Body of pancreas (tissue), 4 donors: ENCODE results near the gene LDB2. TPM values are rescaled to one million over a fixed set of nuclear protein-coding genes. Genes with fewer than 3 reads are reported as not detected.

ENCODE experiments used
- ATAC-seq: fragments of 150-250 bp; one replicate; pipeline ENCODE4 v1.9.1; 2016
- DNase-seq, 4 donors: peaks; one replicate each; pipeline ENCODE4 v3.0.0-alpha.2; 2019
- H3K27ac ChIP-seq, 4 donors: fragments of 200-600 bp; sonication (generic); 1 replicate in 3 of 4; 2 replicates in 1 of 4; pipeline versions ENCODE4 v1.5.1 to v1.6.1; 2016 to 2019; ENCODE audit warnings: mild to moderate bottlenecking in 1 of 4, mixed read lengths in 1 of 4, moderate library complexity in 1 of 4
- H3K27me3 ChIP-seq, 2 donors: fragments of 200-600 bp; sonication (generic); one replicate each; pipeline ENCODE4 v1.6.0; 2016; ENCODE audit warnings: mild to moderate bottlenecking in 1 of 2
- H3K36me3 ChIP-seq, 2 donors: fragments of 200-600 bp; sonication (generic); replicated peaks in 1 of 2; 2 replicates each; pipeline ENCODE4 v1.5.1; 2016; ENCODE audit warnings: low read depth in 2 of 2; ENCODE audit not compliant: insufficient read depth in 1 of 2
- H3K4me1 ChIP-seq: fragments of 200-600 bp; sonication (generic); one replicate; pipeline ENCODE4 v1.6.0; 2016
- H3K4me3 ChIP-seq, 2 donors: fragments of 200-600 bp; sonication (generic); 1 replicate in 1 of 2; 2 replicates in 1 of 2; pipeline ENCODE4 v1.5.1; 2016 to 2019
- H3K9me3 ChIP-seq, 3 donors: fragments of 200-600 bp; sonication (generic); 1 replicate in 2 of 3; 2 replicates in 1 of 3; pipeline ENCODE4 v1.5.1; 2016
- POLR2A ChIP-seq, 3 donors: fragments of 450-650 bp; IDR thresholded peaks; one replicate each; pipeline ENCODE4 v1.6.1; 2016; ENCODE audit warnings: antibody characterized with exemption in 3 of 3, mild to moderate bottlenecking in 2 of 3
- WGBS, 2 donors: methylation state at CpG; one replicate each; pipeline ENCODE4 v1.1.5; 2017; 5-methylcytosine and 5-hydroxymethylcytosine counted together
- intact Hi-C: fragments of 100-400 bp; cut with DNase I; formaldehyde crosslinking; loops from one replicate; pipeline ENCODE4 v1.15.1; 2023
- total RNA-seq, 2 donors: library from RNA; depleted of rRNA; stranded (reverse); fragments of >200 nt; gene quantifications; one replicate each; pipeline ENCODE4 v1.1.0, GENCODE V29; 2016
- TF ChIP-seq, protein P1 (sequence below), 7 experiments: fragments of 450-650 bp in 4 of 7; fragments of 200-600 bp in 3 of 7; sonication (generic) in 3 of 7; IDR thresholded peaks; one replicate each; pipeline ENCODE4 v1.5.1; 2016 to 2019; ENCODE audit warnings: antibody characterized with exemption in 7 of 7

The LDB2 gene
- total RNA-seq, 2 donors from 2014 or later, result 14.8 to 16.5 TPM

DNA sequence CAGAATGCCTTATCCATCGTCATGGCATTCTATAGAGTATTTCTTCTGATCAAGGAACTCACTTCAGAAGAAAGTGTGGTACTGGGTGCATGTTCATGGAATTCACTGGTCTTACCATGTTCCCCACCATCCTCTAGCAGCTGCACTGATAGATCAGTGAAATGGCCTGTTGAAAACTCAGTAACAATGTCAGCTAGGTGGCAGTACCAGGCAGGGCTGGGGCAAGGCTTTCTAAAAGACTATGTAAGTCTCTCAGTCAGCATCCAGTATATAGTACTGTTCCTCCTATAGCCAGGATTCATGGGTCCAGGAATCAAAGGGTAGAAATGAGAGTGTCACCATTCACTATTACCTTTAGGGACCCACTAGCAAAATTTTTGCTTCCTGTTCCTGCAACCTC lies 15.8 kb upstream of the LDB2 start:
- DNase-seq (no peak), ATAC-seq (no peak)
- H3K27me3 ChIP-seq, result no peaks in the 10 kb centered on the region
- WGBS, 2 donors, result 73 to 83% methylated on average over 1 of the region's 1 CpG
- TF ChIP-seq POLR2A (IDR thresholded peaks at IDR 0.05), result no peak
- TF ChIP-seq, protein P1, sequence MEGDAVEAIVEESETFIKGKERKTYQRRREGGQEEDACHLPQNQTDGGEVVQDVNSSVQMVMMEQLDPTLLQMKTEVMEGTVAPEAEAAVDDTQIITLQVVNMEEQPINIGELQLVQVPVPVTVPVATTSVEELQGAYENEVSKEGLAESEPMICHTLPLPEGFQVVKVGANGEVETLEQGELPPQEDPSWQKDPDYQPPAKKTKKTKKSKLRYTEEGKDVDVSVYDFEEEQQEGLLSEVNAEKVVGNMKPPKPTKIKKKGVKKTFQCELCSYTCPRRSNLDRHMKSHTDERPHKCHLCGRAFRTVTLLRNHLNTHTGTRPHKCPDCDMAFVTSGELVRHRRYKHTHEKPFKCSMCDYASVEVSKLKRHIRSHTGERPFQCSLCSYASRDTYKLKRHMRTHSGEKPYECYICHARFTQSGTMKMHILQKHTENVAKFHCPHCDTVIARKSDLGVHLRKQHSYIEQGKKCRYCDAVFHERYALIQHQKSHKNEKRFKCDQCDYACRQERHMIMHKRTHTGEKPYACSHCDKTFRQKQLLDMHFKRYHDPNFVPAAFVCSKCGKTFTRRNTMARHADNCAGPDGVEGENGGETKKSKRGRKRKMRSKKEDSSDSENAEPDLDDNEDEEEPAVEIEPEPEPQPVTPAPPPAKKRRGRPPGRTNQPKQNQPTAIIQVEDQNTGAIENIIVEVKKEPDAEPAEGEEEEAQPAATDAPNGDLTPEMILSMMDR (IDR thresholded peaks at IDR 0.05), result no peak
- H3K4me1 ChIP-seq, result no peaks in the 10 kb centered on the region
- H3K36me3 ChIP-seq, result no peaks in the 10 kb centered on the region
- no peak overlapping the region for H3K4me3 ChIP-seq
- no peaks in the 10 kb centered on the region for H3K9me3 ChIP-seq
- intact Hi-C loops, result no loop called here
- no peak overlapping the region for H3K27ac ChIP-seq

DNA sequence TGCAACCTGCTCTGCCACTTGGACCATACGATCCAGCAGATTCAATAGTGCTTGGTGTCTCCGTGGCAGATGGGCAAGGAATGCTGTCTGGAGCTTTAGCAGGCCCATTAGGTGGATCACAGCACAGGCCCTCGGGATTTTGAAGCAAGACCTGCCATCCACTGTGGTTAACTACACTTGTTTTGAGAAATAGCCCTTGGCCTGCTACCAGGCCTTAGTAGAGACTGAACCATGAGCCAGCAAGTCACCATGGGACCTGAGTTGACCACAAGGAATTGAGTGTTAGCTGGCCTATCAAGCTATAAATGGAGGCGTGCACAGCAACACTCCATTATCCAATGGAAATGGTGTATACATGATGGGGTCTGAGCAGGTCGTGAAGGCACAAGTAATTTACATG lies 14.5 kb upstream of the LDB2 start:
- ATAC-seq (no peak), DNase-seq (no peak)
- intact Hi-C loops, result no loop called here
- WGBS, 2 donors, result 64 to 86% methylated on average over 4 to 5 of the region's 5 CpGs
- TF ChIP-seq POLR2A (IDR thresholded peaks at IDR 0.05), result no peak
- TF ChIP-seq, protein P1 (IDR thresholded peaks at IDR 0.05), result no peak
- no peak overlapping the region for H3K4me3 ChIP-seq
- H3K4me1 ChIP-seq, result no peaks in the 10 kb centered on the region
- no peaks in the 10 kb centered on the region for H3K9me3 ChIP-seq
- H3K36me3 ChIP-seq, result no peaks in the 10 kb centered on the region
- no peaks in the 10 kb centered on the region for H3K27me3 ChIP-seq
- H3K27ac ChIP-seq, result no peak overlapping the region

DNA sequence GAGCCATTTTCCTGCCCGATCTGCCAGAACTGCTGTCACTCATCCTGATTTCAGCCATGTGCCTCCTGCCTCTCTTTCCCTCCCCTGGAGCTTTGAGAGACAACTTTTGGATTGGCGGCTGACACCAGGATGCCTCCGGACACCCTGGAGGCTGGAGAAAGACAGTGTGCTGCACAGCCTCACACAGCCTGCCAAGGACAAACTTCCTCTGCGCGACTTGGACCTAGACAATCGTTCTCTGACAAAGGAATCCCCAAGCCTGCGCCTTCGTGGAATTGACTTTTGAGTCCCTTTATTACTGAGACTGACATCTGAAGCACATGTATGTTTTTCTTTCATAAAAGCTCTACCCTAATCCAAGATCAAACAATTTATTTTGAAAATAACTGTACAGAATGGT lies 10.8 kb upstream of the LDB2 start:
- no peak for TF ChIP-seq POLR2A (IDR thresholded peaks at IDR 0.05)
- TF ChIP-seq, protein P1 (IDR thresholded peaks at IDR 0.05), result no peak
- Histone ChIP-seq H3K36me3 (no peaks in the 10 kb centered on the region), H3K27ac (no peak overlapping the region), H3K4me1 (no peaks in the 10 kb centered on the region), H3K9me3 (no peaks in the 10 kb centered on the region), H3K4me3 (no peak overlapping the region), H3K27me3 (no peaks in the 10 kb centered on the region)
- DNase-seq (no peak), ATAC-seq (no peak)
- intact Hi-C loops, result no loop called here
- WGBS, 2 donors, result 21 to 22% methylated on average over 8 of the region's 8 CpGs

DNA sequence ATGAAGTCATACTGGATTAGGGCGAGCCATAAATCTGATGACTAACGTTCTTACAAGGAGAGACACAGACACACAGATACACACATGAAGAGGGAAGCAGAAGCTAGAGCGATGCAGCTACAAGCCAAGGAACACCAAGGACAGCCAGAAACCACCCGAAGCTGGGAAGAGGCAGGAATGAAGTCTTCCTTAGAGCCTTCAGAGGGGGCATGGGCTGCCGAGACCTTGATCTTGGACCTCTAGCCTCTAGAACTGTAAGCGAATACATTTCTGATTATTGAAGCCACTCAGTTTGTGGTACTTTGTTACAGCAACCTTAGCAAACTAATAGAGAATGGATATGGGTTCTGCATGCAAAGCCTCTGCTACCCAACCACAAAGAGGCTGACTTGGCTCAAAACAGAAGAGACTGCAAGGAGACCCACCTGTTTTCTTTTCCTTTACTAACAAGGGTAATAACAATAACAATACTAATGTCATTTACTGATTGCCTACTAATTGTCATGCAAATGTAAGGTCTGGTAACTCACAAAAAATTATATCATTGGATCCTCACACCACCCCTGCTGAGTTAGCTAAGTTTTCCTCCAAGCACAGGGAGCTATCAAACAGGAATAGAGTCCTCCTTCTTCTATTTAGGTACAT lies 10.1 kb upstream of the LDB2 start:
- Histone ChIP-seq H3K4me3 (no peak overlapping the region), H3K9me3 (no peaks in the 10 kb centered on the region), H3K27me3 (no peaks in the 10 kb centered on the region), H3K36me3 (no peaks in the 10 kb centered on the region), H3K27ac (no peak overlapping the region), H3K4me1 (no peaks in the 10 kb centered on the region)
- intact Hi-C loops, result no loop called here
- ATAC-seq (no peak), DNase-seq (no peak)
- TF ChIP-seq, protein P1 (IDR thresholded peaks at IDR 0.05), result no peak
- TF ChIP-seq POLR2A (IDR thresholded peaks at IDR 0.05), result no peak
- WGBS, 2 donors, result 57 to 60% methylated on average over 6 of the region's 6 CpGs

DNA sequence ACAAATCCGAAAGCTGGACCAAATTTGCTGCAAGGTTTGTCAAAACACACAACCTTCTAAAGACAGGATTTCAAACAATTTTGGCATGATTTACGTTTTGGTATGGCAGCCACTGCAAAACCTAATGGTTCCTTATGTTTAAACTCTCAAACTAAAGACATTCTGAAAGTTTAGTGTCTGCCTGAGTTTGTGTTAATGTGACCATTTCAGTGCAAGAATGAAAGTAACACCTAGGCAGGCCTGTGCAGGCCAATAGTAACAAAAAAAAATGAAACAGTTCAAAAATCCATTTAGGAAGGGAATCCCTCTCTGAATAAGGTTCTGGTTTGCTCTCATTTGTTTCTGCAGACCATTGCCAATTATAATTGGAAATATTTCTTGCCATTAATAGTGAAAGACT lies 1.9 kb upstream of the LDB2 start:
- no peak for ATAC-seq

More for the DNA sequence above, 1.9 kb upstream of the LDB2 start:
- Histone ChIP-seq H3K36me3 (no peaks in the 10 kb centered on the region), H3K27ac (no peak overlapping the region), H3K9me3 (no peaks in the 10 kb centered on the region), H3K4me3 (no peak overlapping the region), H3K27me3 (no peaks in the 10 kb centered on the region), H3K4me1 (no peaks in the 10 kb centered on the region)
- TF ChIP-seq, protein P1 (IDR thresholded peaks at IDR 0.05), result no peak
- TF ChIP-seq POLR2A (IDR thresholded peaks at IDR 0.05), result no peak
- WGBS, 2 donors, result 48 to 58% methylated on average over 2 of the region's 2 CpGs
- intact Hi-C loops, result no loop called here
- no peak for DNase-seq
